KMS-11 (cell line): ENCODE results near the gene CANX.

Experiments used
- H2AFZ ChIP-seq: fragments of 200-600 bp; sonication (generic); 2 replicates; pipeline ENCODE4 v1.6.1; 2016; ENCODE audit warnings: antibody characterized with exemption, mixed run types, low read depth
- H3K27ac ChIP-seq: fragments of 200-600 bp; sonication (generic); 2 replicates; pipeline ENCODE4 v1.6.1; 2016; ENCODE audit warnings: mild to moderate bottlenecking, mixed run types
- H3K27me3 ChIP-seq: fragments of 200-600 bp; sonication (generic); 2 replicates; pipeline ENCODE4 v1.6.1; 2017; ENCODE audit warnings: mild to moderate bottlenecking, low read depth, mixed run types, moderate library complexity; ENCODE audit not compliant: insufficient read depth
- H3K36me3 ChIP-seq: fragments of 200-600 bp; sonication (generic); 2 replicates; pipeline ENCODE4 v1.6.1; 2017; ENCODE audit warnings: mild to moderate bottlenecking, mixed run types; ENCODE audit not compliant: insufficient read depth
- H3K4me1 ChIP-seq: fragments of 200-600 bp; sonication (generic); 2 replicates; pipeline ENCODE4 v1.6.1; 2016; ENCODE audit warnings: mild to moderate bottlenecking, low read depth, mixed run types; ENCODE audit not compliant: poor library complexity, severe bottlenecking
- H3K4me2 ChIP-seq: fragments of 200-600 bp; sonication (generic); 2 replicates; pipeline ENCODE4 v1.7.0; 2016; ENCODE audit warnings: mild to moderate bottlenecking, mixed run types
- H3K4me3 ChIP-seq: fragments of 200-600 bp; sonication (generic); IDR thresholded peaks from 2 replicates; pipeline ENCODE4 v1.6.1; 2017; ENCODE audit warnings: low read depth, low read length, mixed read lengths; ENCODE audit not compliant: insufficient read depth
- H3K79me2 ChIP-seq: fragments of 200-600 bp; sonication (generic); 2 replicates; pipeline ENCODE4 v1.6.1; 2016; ENCODE audit warnings: low read depth, mixed run types; ENCODE audit not compliant: insufficient read depth
- H3K9ac ChIP-seq: fragments of 200-600 bp; sonication (generic); 2 replicates; pipeline ENCODE4 v1.6.1; 2016; ENCODE audit warnings: mild to moderate bottlenecking, mixed run types
- H4K20me1 ChIP-seq: fragments of 200-600 bp; sonication (generic); 2 replicates; pipeline ENCODE4 v1.6.1; 2016; ENCODE audit warnings: mild to moderate bottlenecking, mixed run types; ENCODE audit not compliant: insufficient read depth
- CTCF ChIP-seq: fragments of 200-600 bp; sonication (generic); conservative IDR thresholded peaks from 2 replicates; pipeline ENCODE4 v1.6.1; 2017; ENCODE audit warnings: low read depth, mild to moderate bottlenecking, antibody characterized with exemption, low read length, moderate library complexity, mixed read lengths

CANX gene

GRCh38 chr5:179732412-179732917 lies 33.7 kb downstream of the CANX start, which contains the start of gene MAML1:
MAML1 (plus strand) TSS chr5:179732822; CDS start chr5:179733113, 291 bp downstream.
- Histone ChIP-seq H2AFZ (peak within 1 kb of the TSS; percentile 38), H3K4me3 (no peak within 1 kb of the TSS), H3K36me3 (0 out of 2 replicates have a peak, but pooled peaks cover 4% of the 10 kb centered on the region), H3K79me2 (peaks cover 39% of the 10 kb centered on the region), H3K27me3 (no peaks in the 10 kb centered on the region), H3K4me1 (peaks cover 17% of the 10 kb centered on the region), H3K9ac (peak within 1 kb of the TSS; percentile 74), H3K27ac (peak within 1 kb of the TSS; percentile 56), H3K4me2 (peak within 1 kb of the TSS; percentile 88), H4K20me1 (no peaks in the 10 kb centered on the region)
- TF ChIP-seq CTCF, result no peak

- Histone ChIP-seq H3K4me3 (no peak overlapping the region), H3K27ac (peak overlapping the region; percentile 56), H3K79me2 (peaks cover 46% of the 10 kb centered on the region), H4K20me1 (no peaks in the 10 kb centered on the region), H3K27me3 (no peaks in the 10 kb centered on the region), H2AFZ (peak overlapping the region; percentile 18), H3K9ac (peak overlapping the region; percentile 74), H3K4me1 (peaks cover 17% of the 10 kb centered on the region), H3K4me2 (peak overlapping the region; percentile 88), H3K36me3 (0 out of 2 replicates have a peak, but pooled peaks cover 4% of the 10 kb centered on the region)
- no peak for TF ChIP-seq CTCF
Measured at GRCh38 chr5:179732918-179733771, 34.4 kb downstream of the CANX start.

- Histone ChIP-seq H4K20me1 (no peaks in the 10 kb centered on the region), H3K36me3 (0 out of 2 replicates have a peak, but pooled peaks cover 4% of the 10 kb centered on the region), H3K79me2 (peaks cover 50% of the 10 kb centered on the region), H3K27ac (peak overlapping the region; percentile 32; the same call in 1 of the 2 replicates), H3K4me3 (no peak overlapping the region), H3K9ac (peak overlapping the region; percentile 40; the same call in 1 of the 2 replicates), H3K4me2 (peak overlapping the region; percentile 88), H3K4me1 (peaks cover 17% of the 10 kb centered on the region), H2AFZ (peak overlapping the region; percentile 14; the same call in 1 of the 2 replicates), H3K27me3 (no peaks in the 10 kb centered on the region)
- TF ChIP-seq CTCF, result no peak
Measured at GRCh38 chr5:179733772-179734126, 35.0 kb downstream of the CANX start.

GRCh38 chr5:179734536-179735164 lies 35.9 kb downstream of the CANX start:
- H3K4me3 ChIP-seq, result no peak overlapping the region
- H3K27ac ChIP-seq, result no peak overlapping the region

More at GRCh38 chr5:179734536-179735164, 35.9 kb downstream of the CANX start:
- Histone ChIP-seq H3K9ac (no peak overlapping the region), H3K27me3 (no peaks in the 10 kb centered on the region), H2AFZ (no peak overlapping the region), H3K4me2 (peak overlapping the region; percentile 88), H3K79me2 (peaks cover 58% of the 10 kb centered on the region), H3K4me1 (peaks cover 17% of the 10 kb centered on the region), H4K20me1 (no peaks in the 10 kb centered on the region), H3K36me3 (0 out of 2 replicates have a peak, but pooled peaks cover 4% of the 10 kb centered on the region)
- TF ChIP-seq CTCF, result no peak
